Sigmoid colon (tissue), 7 donors: ENCODE results near the gene LARP4B. TPM values are rescaled to one million over a fixed set of nuclear protein-coding genes. Genes with fewer than 3 reads are reported as not detected.
A peak's percentile ranks its signal among the peaks of the same experiment; 100 is the strongest.

Source experiments
- DNase-seq: peaks from one replicate; pipeline ENCODE4 v3.0.0-alpha.2; 2019
- H3K27ac ChIP-seq, 4 donors: fragments of 200-600 bp; sonication (generic); one replicate each; pipeline ENCODE4 v1.5.1; 2016 to 2019; ENCODE audit warnings: mild to moderate bottlenecking in 1 of 4
- H3K27me3 ChIP-seq, 3 donors: fragments of 200-600 bp; sonication (generic); one replicate each; pipeline ENCODE4 v1.5.1; 2019; ENCODE audit warnings: mild to moderate bottlenecking in 1 of 3
- H3K36me3 ChIP-seq, 4 donors: fragments of 200-600 bp; sonication (generic); one replicate each; pipeline ENCODE4 v1.5.1; 2016 to 2019
- H3K4me1 ChIP-seq, 4 donors: fragments of 200-600 bp; sonication (generic); one replicate each; pipeline ENCODE4 v1.5.1; 2017 to 2019
- H3K4me3 ChIP-seq, 4 donors: fragments of 200-600 bp; sonication (generic); one replicate each; pipeline ENCODE4 v1.5.1; 2017 to 2019; ENCODE audit warnings: mild to moderate bottlenecking in 2 of 4, moderate library complexity in 1 of 4
- H3K9me3 ChIP-seq, 4 donors: fragments of 200-600 bp in 3 of 4; sonication (generic) in 3 of 4; one replicate each; pipeline versions ENCODE4 v1.5.1 to v1.6.1; 2013 to 2019
- CTCF ChIP-seq, 4 experiments: fragments of 450-650 bp in 3 of 4; fragments of 200-600 bp in 1 of 4; IDR thresholded peaks; one replicate each; pipeline ENCODE4 v1.5.1; 2016 to 2019; ENCODE audit warnings: antibody characterized with exemption in 4 of 4, mild to moderate bottlenecking in 3 of 4, moderate library complexity in 2 of 4
- EP300 ChIP-seq, 4 donors: sonication (generic); formaldehyde crosslinking; IDR thresholded peaks; one replicate each; pipeline ENCODE4 v1.6.1; 2017; ENCODE audit warnings: antibody characterized with exemption in 4 of 4
- POLR2A ChIP-seq, 2 donors: fragments of 450-650 bp; IDR thresholded peaks; one replicate each; pipeline ENCODE4 v1.6.1; 2016; ENCODE audit warnings: antibody characterized with exemption in 2 of 2, mild to moderate bottlenecking in 2 of 2, moderate library complexity in 2 of 2
- POLR2AphosphoS5 ChIP-seq, 4 donors: sonication (generic); formaldehyde crosslinking; IDR thresholded peaks; one replicate each; pipeline ENCODE4 v1.6.1; 2017; ENCODE audit warnings: antibody characterized with exemption in 4 of 4
- WGBS, 2 donors: extraction: QIAGEN DNeasy Blood & Tissue Kit; methylation state at CpG; one replicate each; pipeline ENCODE4 v1.1.7; 2013; 5-methylcytosine and 5-hydroxymethylcytosine counted together
- intact Hi-C: fragments of 100-400 bp; cut with DNase I; formaldehyde crosslinking; loops from one replicate; pipeline ENCODE4 v1.15.1; 2023
- polyA plus RNA-seq, 3 donors: library from polyadenylated mRNA; stranded (reverse); fragments of 200-250 nt; gene quantifications; one replicate each; pipeline ENCODE4 v1.2.3, GENCODE V29; 2013
- total RNA-seq, 4 donors: library from RNA; depleted of rRNA; stranded (reverse); fragments of >200 nt; gene quantifications; one replicate each; pipeline ENCODE4 v1.1.0, GENCODE V29; 2016
- donor health status: healthy with polysubstance abuse.
- donor health status: Bipolar disorder and iron deficiency.
- donor health status: healthy.

The LARP4B gene
- total and polyA plus RNA-seq, 7 donors: 11.4 to 57.6 (median 31.9) TPM

- WGBS, 2 donors: 95% methylated on average over 21 of the region's 21 CpGs
- Histone ChIP-seq H3K9me3 (no peaks in the 10 kb centered on the region), H3K36me3 (no peaks in the 10 kb centered on the region), H3K27ac (no peak overlapping the region), H3K4me1 (peaks cover 0 to 12% (median 11%) of the 10 kb centered on the region in 4 donors), H3K27me3 (no peaks in the 10 kb centered on the region), H3K4me3 (no peak overlapping the region)
- TF ChIP-seq POLR2A (IDR thresholded peaks at IDR 0.05) (no peak), CTCF (IDR thresholded peaks at IDR 0.05) (no peak), POLR2AphosphoS5 (IDR thresholded peaks at IDR 0.05) (no peak), EP300 (IDR thresholded peaks at IDR 0.05) (no peak)
- intact Hi-C loops: loop anchor here (10.0 kb wide), 2 partner anchors 196 to 406 kb away; no protein-coding TSS in a partner anchor
- peak; percentile 55 for DNase-seq
These were observed 150.7 kb downstream of the LARP4B start for GRCh38 chr10:780536-781524.

DNA sequence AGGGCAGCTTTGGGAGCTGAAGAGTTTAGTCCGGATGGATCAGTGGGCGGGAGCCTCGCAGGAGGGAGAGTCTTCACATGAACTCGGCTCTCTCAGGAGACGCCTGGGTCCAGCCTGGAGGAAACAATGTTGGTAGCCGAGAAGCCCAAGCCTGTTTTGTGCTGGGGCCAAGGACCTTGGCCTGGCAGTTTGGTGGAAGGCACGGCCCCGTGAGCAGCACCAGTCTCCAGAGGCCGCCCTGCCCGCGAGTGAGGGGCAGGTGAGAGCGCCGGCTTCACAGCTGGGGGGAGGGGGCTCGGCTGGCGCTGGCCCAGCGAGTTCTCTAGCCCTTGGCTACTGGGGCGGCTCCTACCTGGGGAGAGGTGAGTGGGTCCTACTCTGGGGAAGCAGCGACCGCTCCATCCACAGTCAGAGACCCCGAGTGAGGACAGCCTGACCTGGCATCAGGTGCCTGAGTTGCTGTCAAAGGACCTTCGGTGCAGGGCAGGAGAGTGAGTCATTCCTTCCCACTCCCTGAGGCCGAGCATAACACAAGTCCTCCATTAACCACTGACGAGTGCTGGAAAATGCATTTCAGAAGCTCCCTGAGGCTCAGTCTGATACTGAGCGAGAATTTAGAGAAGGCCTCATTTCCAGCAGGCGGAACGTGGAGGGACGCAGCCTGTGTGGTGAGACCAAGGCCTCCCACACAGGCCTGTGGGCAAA lies 152.7 kb downstream of the LARP4B start:
- WGBS, 2 donors: 82 to 88% methylated on average over 27 of the region's 27 CpGs
- TF ChIP-seq CTCF (IDR thresholded peaks at IDR 0.05): no peak
- no peak for TF ChIP-seq POLR2AphosphoS5 (IDR thresholded peaks at IDR 0.05)
- TF ChIP-seq EP300 (IDR thresholded peaks at IDR 0.05): no peak
- no peak for TF ChIP-seq POLR2A (IDR thresholded peaks at IDR 0.05)
- peak; percentile 48 for DNase-seq

GRCh38 chr10:777913-778479 lies 153.5 kb downstream of the LARP4B start:
- no peak for DNase-seq
- WGBS, 2 donors: 82 to 83% methylated on average over 16 of the region's 16 CpGs
- H3K36me3 ChIP-seq: no peaks in the 10 kb centered on the region
- H3K4me3 ChIP-seq: no peak overlapping the region
- H3K9me3 ChIP-seq: no peaks in the 10 kb centered on the region
- peaks cover 0 to 13% (median 5%) of the 10 kb centered on the region in 4 donors for H3K4me1 ChIP-seq
- intact Hi-C loops: no loop called here
- TF ChIP-seq POLR2A (IDR thresholded peaks at IDR 0.05) (no peak), EP300 (IDR thresholded peaks at IDR 0.05) (no peak), CTCF (IDR thresholded peaks at IDR 0.05) (no peak), POLR2AphosphoS5 (IDR thresholded peaks at IDR 0.05) (no peak)
- H3K27me3 ChIP-seq: no peaks in the 10 kb centered on the region
- no peak overlapping the region for H3K27ac ChIP-seq

More for the DNA sequence above, 152.7 kb downstream of the LARP4B start:
- H3K36me3 ChIP-seq: no peaks in the 10 kb centered on the region
- no peak overlapping the region for H3K27ac ChIP-seq
- H3K4me3 ChIP-seq: no peak overlapping the region
- H3K9me3 ChIP-seq: no peaks in the 10 kb centered on the region
- H3K4me1 ChIP-seq: peaks cover 0 to 13% (median 5%) of the 10 kb centered on the region in 4 donors
- H3K27me3 ChIP-seq: no peaks in the 10 kb centered on the region
- intact Hi-C loops: no loop called here

DNA sequence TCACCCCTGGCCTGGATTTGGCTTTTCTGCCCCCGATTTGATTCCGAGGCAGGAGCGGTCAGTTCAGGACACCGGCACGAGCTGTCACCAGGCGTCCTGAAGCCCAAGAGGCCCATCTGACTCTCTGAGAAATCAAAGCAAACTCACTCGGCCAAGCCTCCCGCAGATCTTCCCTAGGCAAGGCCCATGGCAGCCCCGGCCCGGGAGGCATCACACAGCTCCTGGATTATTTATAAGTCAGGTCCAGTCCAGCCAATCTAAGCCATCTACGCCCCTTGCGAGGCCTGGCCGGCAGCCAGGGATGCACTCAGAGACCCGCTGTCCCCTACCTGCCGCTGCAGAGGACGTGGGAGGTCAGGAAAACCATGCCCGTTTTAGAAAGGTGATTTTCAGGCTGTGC lies 154.7 kb downstream of the LARP4B start:
- intact Hi-C loops: no loop called here
- no peaks in the 10 kb centered on the region for H3K36me3 ChIP-seq
- H3K4me1 ChIP-seq: peaks cover 0 to 13% (median 5%) of the 10 kb centered on the region in 4 donors
- H3K27ac ChIP-seq: no peak overlapping the region
- no peaks in the 10 kb centered on the region for H3K27me3 ChIP-seq
- no peaks in the 10 kb centered on the region for H3K9me3 ChIP-seq
- TF ChIP-seq POLR2AphosphoS5 (IDR thresholded peaks at IDR 0.05): no peak
- no peak for TF ChIP-seq CTCF (IDR thresholded peaks at IDR 0.05)
- no peak for TF ChIP-seq POLR2A (IDR thresholded peaks at IDR 0.05)
- no peak for TF ChIP-seq EP300 (IDR thresholded peaks at IDR 0.05)
- H3K4me3 ChIP-seq: no peak overlapping the region
- DNase-seq: no peak
- WGBS, 2 donors: 81 to 90% methylated on average over 17 of the region's 17 CpGs
